Cerebellar cortex (tissue), 1 donor: ENCODE data around the gene RIC3.
A peak's percentile ranks its signal among the peaks of the same experiment; 100 is the strongest.

ENCODE experiments used
- DNase-seq: peaks from one replicate; pipeline ENCODE4 v3.0.0-alpha.2; 2015; ENCODE audit warnings: low spot score

Gene RIC3, protein sequence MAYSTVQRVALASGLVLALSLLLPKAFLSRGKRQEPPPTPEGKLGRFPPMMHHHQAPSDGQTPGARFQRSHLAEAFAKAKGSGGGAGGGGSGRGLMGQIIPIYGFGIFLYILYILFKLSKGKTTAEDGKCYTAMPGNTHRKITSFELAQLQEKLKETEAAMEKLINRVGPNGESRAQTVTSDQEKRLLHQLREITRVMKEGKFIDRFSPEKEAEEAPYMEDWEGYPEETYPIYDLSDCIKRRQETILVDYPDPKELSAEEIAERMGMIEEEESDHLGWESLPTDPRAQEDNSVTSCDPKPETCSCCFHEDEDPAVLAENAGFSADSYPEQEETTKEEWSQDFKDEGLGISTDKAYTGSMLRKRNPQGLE

GRCh38 chr11:8168485-8169257 is at the start of gene RIC3:
TSS of gene RIC3 (minus strand) at chr11:8169025. CDS start at chr11:8168989, 36 bp downstream.
- DNase-seq: peak; percentile 70

GRCh38 chr11:8218409-8218808 is 49.6 kb upstream of the RIC3 start:
- DNase-seq: no peak

DNA sequence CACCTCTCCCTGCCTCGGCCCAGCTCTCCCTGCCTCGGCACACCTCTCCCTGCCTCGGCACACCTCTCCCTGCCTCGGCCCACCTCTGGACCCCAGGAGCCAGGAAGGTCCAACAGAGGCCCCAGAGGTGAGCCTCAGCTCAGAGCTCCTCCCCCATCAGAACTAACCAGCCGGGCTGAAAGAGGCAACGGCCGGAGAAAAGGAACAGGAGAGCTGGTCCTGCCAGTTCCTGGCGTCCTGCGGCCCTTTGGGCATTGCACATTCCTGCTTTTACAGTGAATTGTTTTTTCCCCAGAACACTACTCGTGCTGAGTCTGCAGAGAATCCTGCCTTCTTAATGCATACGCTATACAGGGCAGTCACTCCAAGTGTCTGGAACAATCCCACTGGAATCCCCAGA is 49.1 kb upstream of the RIC3 start:
- DNase-seq: no peak

- DNase-seq: no peak
These were observed 48.3 kb upstream of the RIC3 start for GRCh38 chr11:8217136-8217535.

- DNase-seq: no peak
These were observed 44.6 kb upstream of the RIC3 start for GRCh38 chr11:8213376-8213775.

DNA sequence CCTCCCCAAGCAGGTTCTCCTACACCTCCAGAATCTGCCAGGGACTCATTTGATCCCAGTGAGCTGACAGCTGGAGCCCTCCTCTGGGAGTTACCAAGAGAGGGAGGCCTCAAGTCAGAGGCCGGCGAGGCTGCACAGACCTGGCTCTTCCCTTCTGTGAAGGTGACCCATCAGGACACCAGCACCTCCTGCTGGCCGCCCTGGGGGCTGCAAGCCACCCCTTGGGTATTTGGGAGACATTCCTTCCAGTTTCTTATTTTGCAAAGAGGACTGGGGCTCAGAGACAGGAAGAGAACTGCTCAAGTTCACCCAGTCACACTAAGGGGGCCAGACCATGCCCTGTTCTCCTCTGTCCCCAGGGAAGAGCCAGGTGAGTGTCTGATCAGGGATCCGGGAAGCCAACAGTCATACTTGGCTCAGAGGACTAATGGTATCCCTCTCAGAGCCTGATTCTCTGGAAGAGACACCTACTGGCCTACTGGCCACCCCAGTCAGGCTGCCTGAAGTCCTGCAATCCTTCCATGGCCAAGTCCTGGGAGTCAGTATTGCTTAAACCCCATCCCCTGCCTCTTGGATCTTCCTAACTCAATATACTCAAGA is 40.5 kb upstream of the RIC3 start:
- DNase-seq: no peak

DNA sequence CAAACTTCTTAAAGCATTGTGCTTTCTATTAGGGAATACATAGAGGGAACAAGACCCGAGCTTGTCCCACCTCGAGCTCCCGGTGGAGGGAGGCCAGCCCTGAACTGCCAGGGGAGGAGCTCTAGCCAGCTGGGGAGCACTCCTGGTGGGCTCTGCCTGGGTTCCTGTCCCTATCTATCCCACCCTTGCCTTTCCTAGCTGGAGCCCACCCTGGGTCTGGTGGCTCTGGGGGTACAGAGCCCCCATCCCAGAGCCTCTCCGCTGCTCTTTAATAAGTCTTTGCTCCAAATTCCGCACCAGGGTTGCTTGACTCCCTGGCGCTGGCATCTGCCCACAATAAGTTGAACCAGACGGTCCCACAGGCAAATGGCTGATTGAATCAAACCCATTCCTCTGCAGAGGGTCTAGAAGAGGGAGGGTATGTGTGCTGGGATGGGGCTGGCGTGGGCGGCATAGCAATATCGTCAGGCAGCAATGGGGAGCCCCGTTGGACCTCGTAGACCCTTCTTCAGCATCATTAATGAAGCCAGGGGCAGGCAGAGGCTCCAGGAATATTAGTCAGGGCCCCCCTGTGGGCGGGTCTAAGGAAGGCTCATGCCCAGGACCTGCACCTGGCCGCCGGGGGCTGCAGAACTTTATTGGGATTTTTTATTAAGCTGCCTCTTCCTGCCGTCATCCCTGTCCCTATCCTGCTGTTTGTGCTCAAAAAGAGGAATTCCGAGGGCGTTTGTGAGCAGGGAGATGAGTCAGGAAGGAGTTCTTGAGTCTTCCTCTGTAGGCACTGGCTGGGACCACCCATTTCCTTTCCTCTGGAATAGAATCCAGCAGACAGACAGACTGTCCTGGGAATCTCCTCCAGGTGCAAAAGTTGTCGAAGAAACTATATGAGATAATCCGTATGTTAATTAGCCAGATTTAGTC is 38.5 kb upstream of the RIC3 start:
- DNase-seq: no peak

- DNase-seq: peak; percentile 6
These were observed 37.6 kb upstream of the RIC3 start for GRCh38 chr11:8206251-8207079.

DNA sequence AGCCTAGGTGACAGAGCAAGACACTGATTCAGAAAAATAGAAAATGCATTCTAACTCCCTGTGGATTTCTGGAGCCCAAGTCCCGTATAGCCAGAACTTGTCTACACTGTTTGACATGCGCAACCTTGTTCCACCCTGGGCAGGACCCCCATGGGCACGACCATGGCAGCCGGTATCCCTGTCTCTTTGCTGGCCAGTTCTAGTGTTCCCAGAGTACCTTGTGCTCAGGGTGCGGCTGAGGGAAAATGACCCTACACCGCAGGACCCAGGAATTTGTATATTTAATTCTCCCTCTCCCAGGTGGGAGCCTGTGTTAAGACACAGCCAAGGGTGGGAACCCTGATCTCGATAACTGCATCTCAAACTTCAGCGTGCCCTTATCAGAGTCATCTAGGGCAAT is 36.7 kb upstream of the RIC3 start:
- no peak for DNase-seq

- DNase-seq: no peak
These were observed 35.8 kb upstream of the RIC3 start for GRCh38 chr11:8204596-8204995.

GRCh38 chr11:8204025-8204424 is 35.2 kb upstream of the RIC3 start:
- DNase-seq: no peak

- no peak for DNase-seq
These were observed 34.5 kb upstream of the RIC3 start for GRCh38 chr11:8203414-8203715.

DNA sequence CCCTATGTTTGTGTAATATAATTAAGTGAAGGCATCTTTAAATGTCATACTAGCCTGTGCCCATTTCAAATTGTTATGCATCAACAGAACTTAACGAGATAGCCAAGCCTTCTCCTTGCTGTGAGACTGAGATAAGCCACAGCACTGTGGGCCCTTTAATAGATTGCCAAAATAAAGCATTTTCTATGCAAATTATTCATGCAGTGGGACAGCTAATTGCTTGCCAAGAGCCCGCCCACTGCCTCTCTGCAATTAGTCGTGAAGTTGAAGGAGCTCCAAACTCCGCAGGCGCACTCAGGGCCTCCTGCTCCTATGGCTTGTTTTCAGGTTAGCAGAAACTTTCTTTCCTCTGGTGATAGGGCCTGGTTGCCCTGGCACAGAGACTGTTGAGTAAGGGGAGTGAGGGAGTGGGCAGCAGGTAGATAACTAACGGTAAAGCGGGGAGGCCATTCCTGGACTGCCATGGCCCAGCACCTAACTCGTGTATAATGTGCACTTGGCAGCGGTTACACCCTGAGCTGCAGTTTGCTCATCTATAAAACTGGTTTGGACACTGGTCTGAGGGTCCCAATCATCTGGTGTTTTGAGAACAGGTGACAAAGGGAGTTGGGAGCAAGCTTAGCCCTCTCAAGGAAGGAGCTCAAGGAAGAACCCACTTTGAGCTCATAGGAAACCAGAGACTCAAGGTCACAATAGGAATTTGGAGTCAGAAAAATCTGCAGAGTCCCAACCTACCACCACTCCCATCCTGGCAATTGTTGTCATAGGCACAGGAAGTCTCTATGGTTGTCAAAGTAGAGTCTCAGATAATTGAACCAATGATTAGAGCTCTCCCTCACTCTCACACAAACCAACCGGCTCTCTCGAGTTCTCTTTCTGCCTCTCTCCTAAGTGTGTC is 33.9 kb upstream of the RIC3 start:
- DNase-seq: no peak

- DNase-seq: no peak
These were observed 33.0 kb upstream of the RIC3 start for GRCh38 chr11:8201644-8202365.

GRCh38 chr11:8199676-8200075 is 30.9 kb upstream of the RIC3 start:
- DNase-seq: no peak

DNA sequence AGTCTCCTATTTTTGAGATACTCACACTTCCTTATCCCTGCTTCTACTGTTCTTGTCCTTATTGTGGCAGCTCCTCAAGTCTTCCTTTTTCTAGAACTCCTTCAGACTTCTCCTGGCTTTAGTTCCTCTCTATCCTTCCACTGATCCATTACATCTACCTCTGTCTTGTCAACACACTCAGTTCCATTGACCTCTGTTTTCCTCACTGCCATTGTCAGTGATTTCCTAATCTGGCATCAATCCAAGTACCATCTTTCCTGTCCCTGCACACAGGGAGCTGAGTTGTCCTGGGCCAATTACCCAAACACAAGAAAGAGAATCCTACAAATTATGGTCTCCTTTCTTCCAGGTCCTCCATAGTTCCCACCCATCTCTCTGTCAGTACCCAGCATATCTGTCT is 27.9 kb upstream of the RIC3 start:
- DNase-seq: no peak

DNA sequence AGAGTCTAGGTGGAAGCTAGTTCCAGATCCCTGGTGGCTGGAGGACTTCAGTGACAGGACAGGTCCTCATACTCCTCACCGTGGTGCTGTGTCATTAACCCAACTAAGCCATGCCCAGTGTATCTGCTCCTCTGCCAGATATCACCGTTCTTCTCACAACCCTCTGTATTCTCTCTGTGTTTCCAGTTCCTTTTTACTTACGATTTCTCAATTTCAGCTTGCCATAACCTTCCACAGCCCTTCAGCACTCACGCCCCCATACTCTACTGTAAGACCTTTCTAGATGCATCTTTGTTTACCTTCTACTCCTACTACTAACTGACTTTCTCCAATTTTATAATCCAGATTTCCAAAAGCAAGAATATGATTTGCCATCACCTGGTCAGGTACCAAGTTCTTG is 26.1 kb upstream of the RIC3 start:
- no peak for DNase-seq

DNA sequence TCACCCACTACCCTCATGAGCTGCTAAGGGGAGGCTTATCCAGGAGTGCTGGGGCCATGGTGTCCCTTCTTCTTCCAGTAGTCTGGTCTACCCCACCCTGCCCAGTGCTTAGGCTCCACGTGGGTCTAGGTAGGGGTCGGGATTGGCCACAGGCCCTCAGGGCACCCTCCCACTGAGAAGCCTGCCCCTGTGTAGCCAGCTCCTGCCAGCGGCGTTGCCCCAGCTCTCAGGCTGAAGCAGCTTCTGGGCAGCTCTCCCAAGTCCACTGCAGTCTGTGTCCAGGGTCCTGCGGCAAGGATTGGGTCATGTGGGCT is 24.0 kb upstream of the RIC3 start:
- DNase-seq: no peak

GRCh38 chr11:8192016-8192895 is 23.4 kb upstream of the RIC3 start:
- DNase-seq: peak; percentile 75
